SU-DHL-6 (cell line): ENCODE data around the gene YWHAG.
"Not testable (repeated sequence)": the region's sequence is repeated elsewhere in the genome, so short reads cannot be mapped to it uniquely, and the experiment has no call there.

Source experiments
- H2AFZ ChIP-seq: fragments of 200-600 bp; sonication (generic); 2 replicates; pipeline ENCODE4 v1.6.1; 2014; ENCODE audit warnings: low read depth, mild to moderate bottlenecking, moderate library complexity, mixed read lengths, antibody characterized with exemption, low read length; ENCODE audit not compliant: severe bottlenecking
- H3F3A ChIP-seq: fragments of 200-600 bp; shearing (Covaris generic); 2 replicates; pipeline ENCODE4 v1.6.0; 2016; ENCODE audit warnings: antibody characterized with exemption, mild to moderate bottlenecking; ENCODE audit not compliant: insufficient read depth
- H3K27ac ChIP-seq: fragments of 200-600 bp; sonication (generic); 2 replicates; pipeline ENCODE4 v1.5.1; 2016; ENCODE audit warnings: low read depth, mild to moderate bottlenecking, low read length, moderate library complexity, mixed read lengths
- H3K27me3 ChIP-seq: fragments of 200-600 bp; sonication (generic), shearing (Covaris generic); 2 replicates; pipeline ENCODE4 v1.6.0; 2014; ENCODE audit warnings: mild to moderate bottlenecking, low read length
- H3K36me3 ChIP-seq: fragments of 200-600 bp; sonication (generic); 2 replicates; pipeline ENCODE4 v1.6.1; 2014; ENCODE audit warnings: mild to moderate bottlenecking, low read length, mixed read lengths
- H3K4me2 ChIP-seq: fragments of 300-600, 200-600 bp; shearing (Covaris generic), sonication (generic); 2 replicates; pipeline ENCODE4 v1.6.0; 2014; ENCODE audit warnings: low read length, low read depth, mild to moderate bottlenecking; ENCODE audit not compliant: poor library complexity, severe bottlenecking
- H3K4me3 ChIP-seq: fragments of 200-600 bp; sonication (generic); 2 replicates; pipeline ENCODE4 v1.5.1; 2014; ENCODE audit warnings: antibody characterized with exemption, low read length, mild to moderate bottlenecking, mixed read lengths; ENCODE audit not compliant: insufficient read depth, poor library complexity, severe bottlenecking
- H3K79me2 ChIP-seq: fragments of 200-600 bp; sonication (generic); 2 replicates; pipeline ENCODE4 v1.6.1; 2014; ENCODE audit warnings: mild to moderate bottlenecking, low read length, moderate library complexity; ENCODE audit not compliant: insufficient read depth
- H3K9ac ChIP-seq: fragments of 200-600 bp; sonication (generic); 2 replicates; pipeline ENCODE4 v1.7.0; 2014; ENCODE audit warnings: mild to moderate bottlenecking, low read length
- H3K9me2 ChIP-seq: fragments of 200-600 bp; sonication (generic); replicated peaks from 2 replicates; pipeline ENCODE4 v1.6.1; 2014; ENCODE audit warnings: low read length; ENCODE audit not compliant: insufficient read depth
- H3K9me3 ChIP-seq: fragments of 200-600 bp; sonication (generic); 2 replicates; pipeline ENCODE4 v1.6.1; 2014; ENCODE audit warnings: low read length, mixed read lengths; ENCODE audit not compliant: insufficient read depth
- H4K20me1 ChIP-seq: fragments of 200-600 bp; sonication (generic); 2 replicates; pipeline ENCODE4 v1.6.1; 2014; ENCODE audit warnings: low read depth, mild to moderate bottlenecking, antibody characterized with exemption, low read length, moderate library complexity, mixed read lengths
- EZH2phosphoT487 ChIP-seq: fragments of 200-600 bp; sonication (generic), shearing (Covaris generic); conservative IDR thresholded peaks from 2 replicates; pipeline ENCODE4 v1.6.1; 2018; ENCODE audit warnings: mild to moderate bottlenecking, antibody characterized with exemption, low read length, moderate library complexity, mixed read lengths
- TF ChIP-seq, protein P1 (sequence below): fragments of 200-600 bp; sonication (generic); IDR thresholded peaks from one replicate; pipeline ENCODE4 v1.5.1; 2017; ENCODE audit warnings: antibody characterized with exemption, mild to moderate bottlenecking, low read length, moderate library complexity; ENCODE audit not compliant: insufficient read depth, poor library complexity, severe bottlenecking

YWHAG gene

DNA sequence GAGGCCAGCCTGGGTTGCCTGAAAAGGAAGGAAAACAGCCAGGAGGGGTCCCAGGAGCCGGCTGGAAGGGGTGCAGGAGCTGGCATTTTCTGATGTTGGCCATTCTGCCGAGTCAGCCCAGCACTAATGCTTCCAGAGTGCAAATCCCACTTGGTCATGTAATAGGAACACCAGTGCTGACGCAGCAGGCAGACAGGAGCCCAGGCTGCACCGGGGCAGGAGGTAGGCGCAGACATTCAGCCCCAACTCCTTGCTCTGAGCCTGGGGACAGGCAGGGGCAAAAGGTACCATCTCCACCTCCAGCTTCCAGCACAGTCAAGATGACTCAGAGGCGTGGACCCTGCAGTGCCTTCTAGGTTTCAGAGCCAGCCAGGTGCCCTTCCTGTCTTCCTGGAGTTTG, 10.2 kb upstream of the YWHAG start:
- Histone ChIP-seq H3K36me3 (no peaks in the 10 kb centered on the region), H3F3A (no peaks in the 10 kb centered on the region), H3K9me3 (no peaks in the 10 kb centered on the region), H4K20me1 (no peaks in the 10 kb centered on the region), H3K4me2 (no peak overlapping the region), H3K79me2 (no peaks in the 10 kb centered on the region), H3K27ac (no peak overlapping the region), H2AFZ (no peak overlapping the region), H3K9ac (no peak overlapping the region), H3K9me2 (no peaks in the 10 kb centered on the region), H3K27me3 (no peaks in the 10 kb centered on the region), H3K4me3 (no peak overlapping the region)
- TF ChIP-seq, protein P1, sequence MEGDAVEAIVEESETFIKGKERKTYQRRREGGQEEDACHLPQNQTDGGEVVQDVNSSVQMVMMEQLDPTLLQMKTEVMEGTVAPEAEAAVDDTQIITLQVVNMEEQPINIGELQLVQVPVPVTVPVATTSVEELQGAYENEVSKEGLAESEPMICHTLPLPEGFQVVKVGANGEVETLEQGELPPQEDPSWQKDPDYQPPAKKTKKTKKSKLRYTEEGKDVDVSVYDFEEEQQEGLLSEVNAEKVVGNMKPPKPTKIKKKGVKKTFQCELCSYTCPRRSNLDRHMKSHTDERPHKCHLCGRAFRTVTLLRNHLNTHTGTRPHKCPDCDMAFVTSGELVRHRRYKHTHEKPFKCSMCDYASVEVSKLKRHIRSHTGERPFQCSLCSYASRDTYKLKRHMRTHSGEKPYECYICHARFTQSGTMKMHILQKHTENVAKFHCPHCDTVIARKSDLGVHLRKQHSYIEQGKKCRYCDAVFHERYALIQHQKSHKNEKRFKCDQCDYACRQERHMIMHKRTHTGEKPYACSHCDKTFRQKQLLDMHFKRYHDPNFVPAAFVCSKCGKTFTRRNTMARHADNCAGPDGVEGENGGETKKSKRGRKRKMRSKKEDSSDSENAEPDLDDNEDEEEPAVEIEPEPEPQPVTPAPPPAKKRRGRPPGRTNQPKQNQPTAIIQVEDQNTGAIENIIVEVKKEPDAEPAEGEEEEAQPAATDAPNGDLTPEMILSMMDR: no peak
- no peak for TF ChIP-seq EZH2phosphoT487

DNA sequence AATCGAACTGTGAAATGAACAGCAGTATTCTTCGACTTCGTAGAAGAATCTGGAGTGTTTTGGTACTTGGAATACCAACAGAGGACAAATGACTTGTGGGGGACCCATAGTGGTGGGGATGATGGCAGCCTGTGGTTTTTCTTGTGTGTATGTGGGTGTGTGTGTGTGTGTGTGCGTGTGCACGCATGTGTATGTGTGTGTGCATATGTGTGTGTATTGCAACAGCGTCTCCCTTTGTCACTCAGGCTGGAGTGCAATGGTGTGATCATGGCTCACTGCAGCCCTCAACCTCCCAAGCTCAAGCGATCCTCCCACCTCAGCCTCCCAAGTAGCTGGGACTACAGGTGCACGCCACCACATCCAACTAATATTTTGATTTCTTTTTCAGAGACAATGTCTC, 9.4 kb upstream of the YWHAG start:
- no peaks in the 10 kb centered on the region for H3K79me2 ChIP-seq
- no peak overlapping the region for H3K4me3 ChIP-seq
- H2AFZ ChIP-seq: no peak overlapping the region
- H3K9me2 ChIP-seq: no peaks in the 10 kb centered on the region
- no peak for TF ChIP-seq EZH2phosphoT487
- TF ChIP-seq, protein P1: no peak
- no peaks in the 10 kb centered on the region for H3K36me3 ChIP-seq
- H3K9me3 ChIP-seq: no peaks in the 10 kb centered on the region
- H3F3A ChIP-seq: no peaks in the 10 kb centered on the region
- H3K27me3 ChIP-seq: no peaks in the 10 kb centered on the region
- no peak overlapping the region for H3K27ac ChIP-seq
- H3K9ac ChIP-seq: no peak overlapping the region
- no peaks in the 10 kb centered on the region for H4K20me1 ChIP-seq
- H3K4me2 ChIP-seq: no peak overlapping the region

DNA sequence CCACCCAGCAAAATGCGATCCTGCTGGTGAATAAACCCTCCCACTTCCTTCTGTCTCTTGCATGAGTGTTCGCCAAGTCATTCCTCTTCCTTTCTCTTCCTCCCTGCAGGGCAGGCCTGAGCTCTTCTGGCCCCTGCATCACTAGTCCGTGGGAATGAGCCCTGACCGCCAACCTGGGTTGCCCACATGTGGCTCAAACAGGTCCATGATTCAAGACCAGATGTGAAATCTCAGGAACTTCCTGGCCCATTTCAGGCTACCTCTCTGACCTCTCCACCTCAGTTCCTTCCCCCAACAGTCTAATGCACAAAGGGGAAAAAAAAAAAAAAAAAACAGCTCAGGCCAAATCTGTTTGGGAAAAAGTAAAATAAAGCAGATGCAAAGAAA, 5.4 kb upstream of the YWHAG start:
- Histone ChIP-seq H3K79me2 (no peaks in the 10 kb centered on the region), H3F3A (peaks cover 4% of the 10 kb centered on the region; the same call in 1 of the 2 replicates), H3K9me2 (no peaks in the 10 kb centered on the region), H3K9me3 (no peaks in the 10 kb centered on the region), H3K36me3 (no peaks in the 10 kb centered on the region), H3K4me2 (no peak overlapping the region), H2AFZ (no peak overlapping the region), H3K9ac (no peak overlapping the region), H3K27me3 (no peaks in the 10 kb centered on the region), H4K20me1 (no peaks in the 10 kb centered on the region), H3K27ac (no peak overlapping the region), H3K4me3 (no peak overlapping the region)
- no peak for TF ChIP-seq EZH2phosphoT487
- TF ChIP-seq, protein P1: no peak

DNA sequence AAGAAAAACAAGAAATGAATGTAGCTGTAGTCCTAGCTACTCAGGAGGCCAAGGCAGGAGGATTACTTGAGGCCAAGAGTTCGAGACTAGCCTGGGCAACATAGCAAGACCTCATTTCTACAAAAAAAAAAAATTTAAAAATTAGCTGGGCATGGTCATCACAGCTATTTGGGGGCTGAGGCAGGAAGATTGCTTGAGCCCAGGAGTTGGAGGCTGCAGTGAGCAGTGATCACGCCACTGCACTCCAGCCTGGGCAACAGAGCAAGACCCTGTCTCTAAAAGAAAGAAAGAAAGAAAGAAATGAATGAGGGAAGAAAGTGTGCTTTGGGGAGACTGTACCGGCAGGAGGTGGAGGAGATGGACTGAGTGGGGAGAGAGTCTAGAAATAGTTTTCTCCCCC, 5.0 kb upstream of the YWHAG start:
- H3K79me2 ChIP-seq, H3K4me2 ChIP-seq, H3K36me3 ChIP-seq, H2AFZ ChIP-seq, H3F3A ChIP-seq, H3K9me3 ChIP-seq, H3K27ac ChIP-seq, H3K9me2 ChIP-seq, H3K9ac ChIP-seq, H3K4me3 ChIP-seq, H4K20me1 ChIP-seq, H3K27me3 ChIP-seq: not testable (repeated sequence)
